NCI-H748 (cell line): ENCODE measurements around the gene EEFSEC.

Source experiments
- DNase-seq: peaks from one replicate; lab custom pipeline; 2025; ENCODE audit not compliant: unreplicated experiment; lab: John Stamatoyannopoulos, UW

EEFSEC gene

GRCh38 chr3:128435058-128435457 is 281.8 kb downstream of the EEFSEC start:
- no peak for DNase-seq

GRCh38 chr3:128435561-128435960 is 282.3 kb downstream of the EEFSEC start:
- DNase-seq, result no peak

GRCh38 chr3:128436214-128436613 is 282.9 kb downstream of the EEFSEC start:
- DNase-seq, result no peak

GRCh38 chr3:128438488-128439072 is 285.3 kb downstream of the EEFSEC start:
- DNase-seq, result peak; percentile 18

- DNase-seq, result no peak
These were observed 285.9 kb downstream of the EEFSEC start for GRCh38 chr3:128439226-128439625.

- no peak for DNase-seq
These were observed 288.8 kb downstream of the EEFSEC start for GRCh38 chr3:128442070-128442469.

GRCh38 chr3:128442949-128443348 is 289.7 kb downstream of the EEFSEC start:
- DNase-seq, result no peak

- no peak for DNase-seq
These were observed 290.5 kb downstream of the EEFSEC start for GRCh38 chr3:128443771-128444170.

- DNase-seq, result no peak
These were observed 292.1 kb downstream of the EEFSEC start for GRCh38 chr3:128445357-128445756.

- DNase-seq, result no peak
These were observed 293.5 kb downstream of the EEFSEC start for GRCh38 chr3:128446821-128447220.

GRCh38 chr3:128447561-128448013 is 294.3 kb downstream of the EEFSEC start:
- no peak for DNase-seq

- DNase-seq, result no peak
These were observed 295.2 kb downstream of the EEFSEC start for GRCh38 chr3:128448491-128448890.

- DNase-seq, result no peak
These were observed 295.9 kb downstream of the EEFSEC start for GRCh38 chr3:128449111-128449638.

GRCh38 chr3:128452120-128452519 is 298.8 kb downstream of the EEFSEC start:
- no peak for DNase-seq

- no peak for DNase-seq
These were observed 299.5 kb downstream of the EEFSEC start for GRCh38 chr3:128452678-128453275.

- no peak for DNase-seq
These were observed 300.4 kb downstream of the EEFSEC start for GRCh38 chr3:128453501-128454309.

GRCh38 chr3:128454310-128454618 is 301.0 kb downstream of the EEFSEC start:
- no peak for DNase-seq

- DNase-seq, result no peak
These were observed 301.8 kb downstream of the EEFSEC start for GRCh38 chr3:128455116-128455515.

- no peak for DNase-seq
These were observed 302.8 kb downstream of the EEFSEC start for GRCh38 chr3:128455786-128456748.

- DNase-seq, result peak; percentile 39
These were observed 303.8 kb downstream of the EEFSEC start for GRCh38 chr3:128456776-128457715.
